WERI-Rb-1 (cell line): ENCODE data around the gene TSC22D4.
"Not testable (repeated sequence)": the region's sequence is repeated elsewhere in the genome, so short reads cannot be mapped to it uniquely, and the experiment has no call there.

Experiments
- DNase-seq: peaks from one replicate; pipeline ENCODE4 v3.0.0-alpha.2; 2020
- H3K27ac ChIP-seq: fragments of 250-450 bp; sonication (Bioruptor Pico); 2 replicates; pipeline ENCODE4 v1.5.1; 2020; ENCODE audit warnings: mild to moderate bottlenecking, moderate library complexity
- H3K27me3 ChIP-seq: fragments of 250-450 bp; sonication (Bioruptor Pico); 2 replicates; pipeline ENCODE4 v1.5.1; 2021; ENCODE audit warnings: mild to moderate bottlenecking, low read depth, moderate library complexity; ENCODE audit not compliant: insufficient read depth, severe bottlenecking
- H3K36me3 ChIP-seq: fragments of 250-450 bp; sonication (Bioruptor Pico); 2 replicates; pipeline ENCODE4 v1.5.1; 2020; ENCODE audit warnings: mild to moderate bottlenecking, moderate library complexity
- H3K4me3 ChIP-seq: 2 replicates; pipeline ENCODE4 v1.5.1; 2011; ENCODE audit warnings: low read depth, mild to moderate bottlenecking, control low read depth, low read length
- H3K9me3 ChIP-seq: fragments of 250-450 bp; sonication (Bioruptor Pico); 2 replicates; pipeline ENCODE4 v1.5.1; 2021; ENCODE audit warnings: mild to moderate bottlenecking, moderate library complexity; ENCODE audit not compliant: severe bottlenecking
- TF ChIP-seq, protein P1 (sequence below): IDR thresholded peaks from 2 replicates; pipeline ENCODE4 v1.5.1; 2011; ENCODE audit warnings: low read depth, mild to moderate bottlenecking, control low read depth, inconsistent platforms, low read length

Gene TSC22D4

GRCh38 chr7:100444311-100445278 is 34.4 kb downstream of the TSC22D4 start:
- no peak overlapping the region for H3K27ac ChIP-seq
- no peaks in the 10 kb centered on the region for H3K36me3 ChIP-seq
- TF ChIP-seq, protein P1, sequence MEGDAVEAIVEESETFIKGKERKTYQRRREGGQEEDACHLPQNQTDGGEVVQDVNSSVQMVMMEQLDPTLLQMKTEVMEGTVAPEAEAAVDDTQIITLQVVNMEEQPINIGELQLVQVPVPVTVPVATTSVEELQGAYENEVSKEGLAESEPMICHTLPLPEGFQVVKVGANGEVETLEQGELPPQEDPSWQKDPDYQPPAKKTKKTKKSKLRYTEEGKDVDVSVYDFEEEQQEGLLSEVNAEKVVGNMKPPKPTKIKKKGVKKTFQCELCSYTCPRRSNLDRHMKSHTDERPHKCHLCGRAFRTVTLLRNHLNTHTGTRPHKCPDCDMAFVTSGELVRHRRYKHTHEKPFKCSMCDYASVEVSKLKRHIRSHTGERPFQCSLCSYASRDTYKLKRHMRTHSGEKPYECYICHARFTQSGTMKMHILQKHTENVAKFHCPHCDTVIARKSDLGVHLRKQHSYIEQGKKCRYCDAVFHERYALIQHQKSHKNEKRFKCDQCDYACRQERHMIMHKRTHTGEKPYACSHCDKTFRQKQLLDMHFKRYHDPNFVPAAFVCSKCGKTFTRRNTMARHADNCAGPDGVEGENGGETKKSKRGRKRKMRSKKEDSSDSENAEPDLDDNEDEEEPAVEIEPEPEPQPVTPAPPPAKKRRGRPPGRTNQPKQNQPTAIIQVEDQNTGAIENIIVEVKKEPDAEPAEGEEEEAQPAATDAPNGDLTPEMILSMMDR = no peak
- H3K27me3 ChIP-seq = no peaks in the 10 kb centered on the region
- DNase-seq = no peak
- H3K9me3 ChIP-seq = no peaks in the 10 kb centered on the region
- no peak overlapping the region for H3K4me3 ChIP-seq

DNA sequence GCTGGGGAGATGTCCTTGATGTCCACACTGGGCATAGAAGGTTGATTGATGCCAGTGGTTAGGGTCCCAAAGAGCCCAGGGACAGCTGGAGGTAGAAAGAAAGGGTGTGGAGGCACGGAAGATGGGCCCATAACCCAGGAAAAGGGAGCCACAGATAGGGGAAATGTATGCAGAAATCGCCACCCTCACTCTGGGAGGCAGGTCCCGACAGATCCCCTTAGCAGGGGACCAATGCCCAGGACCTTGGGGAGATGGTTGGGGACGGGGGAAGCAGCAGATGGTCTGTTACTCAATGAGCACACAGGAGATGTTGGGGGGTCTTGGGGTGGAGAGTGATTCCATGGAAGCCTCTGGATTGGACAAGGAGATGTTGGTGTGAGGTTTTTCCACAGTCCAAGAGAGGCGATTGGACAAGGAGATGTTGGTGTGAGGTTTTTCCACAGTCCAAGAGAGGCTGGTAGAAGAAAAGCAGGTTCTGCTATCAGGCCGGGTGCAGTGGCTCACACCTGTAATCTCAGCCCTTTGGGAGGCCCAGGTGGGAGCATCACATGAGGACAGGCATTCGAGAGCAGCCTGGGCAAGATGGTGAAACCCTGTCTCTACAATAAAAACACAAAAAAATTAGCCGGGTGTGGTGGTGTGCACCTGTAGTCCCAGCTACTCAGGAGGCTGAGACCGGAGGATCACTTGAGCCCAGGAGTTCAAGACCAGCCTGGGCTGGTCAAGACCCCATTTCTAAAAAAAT is 35.7 kb downstream of the TSC22D4 start:
- TF ChIP-seq, protein P1 = no peak
- no peaks in the 10 kb centered on the region for H3K27me3 ChIP-seq

DNA sequence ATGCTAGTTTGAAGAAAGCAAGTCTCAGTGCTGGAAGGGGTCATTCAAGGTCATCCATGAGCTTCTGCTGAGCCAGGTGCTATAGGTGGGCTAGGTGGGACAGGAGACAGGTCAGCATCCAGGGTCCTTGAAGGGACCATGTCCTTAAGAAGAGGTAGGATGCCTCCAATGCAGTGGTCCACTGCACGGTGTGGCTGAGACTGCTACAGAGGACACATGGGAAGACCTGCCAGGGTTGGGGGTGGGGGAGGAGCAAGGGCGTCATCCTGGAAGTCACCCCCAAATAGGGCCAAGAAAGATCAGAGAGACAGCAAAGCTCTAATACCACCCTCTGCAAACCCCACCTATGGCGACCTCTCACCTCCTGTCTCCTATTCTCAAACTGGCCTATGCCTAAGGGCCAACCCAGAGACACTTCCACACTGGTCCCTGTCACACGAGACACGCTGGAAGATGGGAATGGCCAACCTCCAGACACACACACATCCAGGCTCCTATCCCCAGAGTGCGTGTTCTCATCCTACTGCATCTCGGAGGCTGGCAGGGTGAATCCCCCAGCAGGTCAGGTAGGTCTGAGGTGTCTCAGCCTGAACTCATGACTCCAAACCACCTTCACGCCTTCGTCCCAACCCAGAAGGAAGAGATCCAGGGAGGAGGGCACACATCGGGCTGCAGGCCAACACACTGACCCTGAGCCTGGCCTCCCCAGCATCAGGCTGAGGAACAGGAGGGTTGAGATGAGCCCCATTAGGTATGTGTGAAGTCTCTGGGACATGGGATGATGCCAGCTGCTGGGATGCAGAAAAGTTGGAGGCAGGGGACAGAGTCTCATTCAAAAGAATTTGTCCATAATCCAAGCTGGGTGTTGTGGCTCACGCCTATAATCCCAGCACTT is 37.1 kb downstream of the TSC22D4 start:
- Histone ChIP-seq H3K36me3 (no peaks in the 10 kb centered on the region), H3K27ac (no peak overlapping the region), H3K27me3 (no peaks in the 10 kb centered on the region), H3K9me3 (no peaks in the 10 kb centered on the region), H3K4me3 (no peak overlapping the region)
- no peak for DNase-seq
- TF ChIP-seq, protein P1 = no peak

More for the DNA sequence above, 35.7 kb downstream of the TSC22D4 start:
- no peak for DNase-seq
- no peak overlapping the region for H3K4me3 ChIP-seq
- no peaks in the 10 kb centered on the region for H3K9me3 ChIP-seq
- H3K36me3 ChIP-seq = no peaks in the 10 kb centered on the region
- H3K27ac ChIP-seq = no peak overlapping the region

GRCh38 chr7:100439244-100439643 is 39.8 kb downstream of the TSC22D4 start:
- not testable (repeated sequence) for H3K9me3 ChIP-seq, H3K27me3 ChIP-seq, H3K4me3 ChIP-seq, DNase-seq, H3K27ac ChIP-seq
- peaks cover 15% of the 10 kb centered on the region for H3K36me3 ChIP-seq

DNA sequence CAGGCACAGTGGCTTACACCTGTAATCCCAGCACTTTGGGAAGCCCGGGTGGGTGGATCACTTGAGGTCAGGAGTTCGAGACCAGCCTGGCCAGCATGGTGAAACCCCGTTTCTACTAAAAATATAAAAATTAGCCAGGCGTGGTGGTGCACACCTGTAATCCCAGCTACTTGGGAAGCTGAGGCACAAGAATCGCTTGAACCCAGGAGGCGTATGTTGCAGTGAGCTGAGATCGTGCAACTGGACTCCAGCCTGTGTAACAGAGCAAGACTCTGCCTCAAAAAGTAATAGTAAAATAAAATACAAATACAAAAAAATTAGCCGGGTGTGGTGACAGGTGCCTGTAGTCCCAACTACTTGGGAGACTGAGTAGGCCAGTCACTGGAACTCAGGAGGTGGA is 40.3 kb downstream of the TSC22D4 start:
- peaks cover 21% of the 10 kb centered on the region for H3K36me3 ChIP-seq
- not testable (repeated sequence) for H3K9me3 ChIP-seq, H3K4me3 ChIP-seq, H3K27ac ChIP-seq, H3K27me3 ChIP-seq, DNase-seq

DNA sequence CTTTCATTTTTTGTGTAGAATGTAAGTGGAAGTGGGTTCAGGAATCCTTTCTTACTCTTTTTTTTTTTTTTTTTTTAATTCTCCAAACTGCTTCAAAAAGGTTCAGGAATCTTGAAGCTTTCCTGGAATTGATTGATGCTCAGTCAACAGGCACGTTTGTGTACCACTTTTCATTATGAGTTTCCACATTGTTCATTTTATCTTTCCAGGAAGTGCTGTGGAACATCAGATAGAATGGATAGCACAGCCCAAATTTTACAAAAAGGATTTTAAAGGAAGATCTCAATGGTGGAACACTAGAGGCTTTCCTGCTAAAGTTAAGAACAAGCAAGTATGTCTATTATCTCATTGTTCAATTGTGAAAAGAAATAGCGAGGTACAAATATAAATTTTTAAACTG is 40.8 kb downstream of the TSC22D4 start:
- TF ChIP-seq, protein P1 = no peak
- DNase-seq = no peak
- Histone ChIP-seq H3K4me3 (no peak overlapping the region), H3K27me3 (no peaks in the 10 kb centered on the region), H3K27ac (no peak overlapping the region), H3K9me3 (no peaks in the 10 kb centered on the region), H3K36me3 (peaks cover 26% of the 10 kb centered on the region)
